Fibroblast of the aortic adventitia (primary cell): ENCODE data around the gene WFDC9. TPM values are rescaled to one million over a fixed set of nuclear protein-coding genes. Genes with fewer than 3 reads are reported as not detected.
"Not testable (repeated sequence)": the region's sequence is repeated elsewhere in the genome, so short reads cannot be mapped to it uniquely, and the experiment has no call there.

ENCODE experiments used
- DNase-seq: peaks from one replicate; pipeline ENCODE4 v3.0.0-alpha.2; 2010; ENCODE audit warnings: low read depth
- H3K4me3 ChIP-seq: 2 replicates; pipeline ENCODE4 v1.5.1; 2011; ENCODE audit warnings: low read depth, mild to moderate bottlenecking, control low read depth, low read length, moderate library complexity
- total RNA-seq: library from RNA; depleted of rRNA; stranded (reverse); fragments of >200 nt; gene quantifications from 2 replicates; pipeline ENCODE4 v1.2.3, GENCODE V29; 2012; ENCODE audit warnings: low replicate concordance
- TF ChIP-seq, protein P1 (sequence below): IDR thresholded peaks from 2 replicates; pipeline ENCODE4 v1.5.1; 2011; ENCODE audit warnings: mild to moderate bottlenecking, low read length, control low read depth, inconsistent platforms; ENCODE audit not compliant: insufficient read depth

Gene WFDC9
- total RNA-seq: not detected in 2 replicates

DNA sequence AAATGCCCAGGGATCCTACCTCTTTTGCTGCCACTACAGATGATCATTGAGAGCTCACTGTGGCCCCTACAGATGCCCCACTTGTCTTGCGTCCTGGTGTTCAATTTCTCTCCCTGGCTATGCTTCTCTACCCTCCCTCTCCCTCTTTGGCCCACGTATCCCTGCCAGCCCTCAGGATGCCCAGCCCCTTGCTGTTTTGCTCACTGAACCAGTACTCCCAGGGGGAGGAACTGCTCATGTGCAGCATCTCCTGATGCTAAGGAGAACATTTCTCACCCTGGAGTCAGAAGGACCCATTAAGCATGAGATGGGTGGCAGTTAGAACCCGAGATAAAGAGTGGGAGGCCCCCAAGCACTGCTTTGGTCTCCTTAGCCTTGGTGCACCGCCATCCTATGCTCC, at the start of gene WFDC9:
WFDC9 (minus strand) TSS at position 101 of the 400 bp plus-strand sequence. CDS start 21,103 bp downstream, outside the sequence.
- TF ChIP-seq, protein P1, sequence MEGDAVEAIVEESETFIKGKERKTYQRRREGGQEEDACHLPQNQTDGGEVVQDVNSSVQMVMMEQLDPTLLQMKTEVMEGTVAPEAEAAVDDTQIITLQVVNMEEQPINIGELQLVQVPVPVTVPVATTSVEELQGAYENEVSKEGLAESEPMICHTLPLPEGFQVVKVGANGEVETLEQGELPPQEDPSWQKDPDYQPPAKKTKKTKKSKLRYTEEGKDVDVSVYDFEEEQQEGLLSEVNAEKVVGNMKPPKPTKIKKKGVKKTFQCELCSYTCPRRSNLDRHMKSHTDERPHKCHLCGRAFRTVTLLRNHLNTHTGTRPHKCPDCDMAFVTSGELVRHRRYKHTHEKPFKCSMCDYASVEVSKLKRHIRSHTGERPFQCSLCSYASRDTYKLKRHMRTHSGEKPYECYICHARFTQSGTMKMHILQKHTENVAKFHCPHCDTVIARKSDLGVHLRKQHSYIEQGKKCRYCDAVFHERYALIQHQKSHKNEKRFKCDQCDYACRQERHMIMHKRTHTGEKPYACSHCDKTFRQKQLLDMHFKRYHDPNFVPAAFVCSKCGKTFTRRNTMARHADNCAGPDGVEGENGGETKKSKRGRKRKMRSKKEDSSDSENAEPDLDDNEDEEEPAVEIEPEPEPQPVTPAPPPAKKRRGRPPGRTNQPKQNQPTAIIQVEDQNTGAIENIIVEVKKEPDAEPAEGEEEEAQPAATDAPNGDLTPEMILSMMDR: no peak
- DNase-seq: no peak
- H3K4me3 ChIP-seq: no peak within 1 kb of the TSS

DNA sequence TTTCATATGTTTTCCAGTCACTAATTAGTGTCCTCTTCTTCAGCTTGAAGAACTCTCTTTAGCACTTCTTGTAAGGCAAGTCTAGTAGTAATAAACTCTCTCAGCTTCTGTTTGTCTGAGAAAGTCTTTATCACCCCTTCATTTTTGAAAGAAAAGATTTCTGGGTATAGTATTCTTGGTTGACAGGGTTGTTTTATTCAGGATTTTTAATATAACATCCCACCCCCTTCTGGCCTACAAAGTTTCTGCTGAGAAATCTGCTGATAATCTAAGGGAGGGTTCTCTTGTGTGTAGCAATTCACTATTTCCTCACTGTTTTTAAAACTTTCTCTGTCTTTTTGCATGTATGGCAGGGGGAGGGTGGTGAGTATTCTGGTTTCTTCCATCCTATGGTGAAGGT, 48.6 kb upstream of the WFDC9 start:
- TF ChIP-seq, protein P1: no peak
- no peak for DNase-seq
- H3K4me3 ChIP-seq: no peak overlapping the region

DNA sequence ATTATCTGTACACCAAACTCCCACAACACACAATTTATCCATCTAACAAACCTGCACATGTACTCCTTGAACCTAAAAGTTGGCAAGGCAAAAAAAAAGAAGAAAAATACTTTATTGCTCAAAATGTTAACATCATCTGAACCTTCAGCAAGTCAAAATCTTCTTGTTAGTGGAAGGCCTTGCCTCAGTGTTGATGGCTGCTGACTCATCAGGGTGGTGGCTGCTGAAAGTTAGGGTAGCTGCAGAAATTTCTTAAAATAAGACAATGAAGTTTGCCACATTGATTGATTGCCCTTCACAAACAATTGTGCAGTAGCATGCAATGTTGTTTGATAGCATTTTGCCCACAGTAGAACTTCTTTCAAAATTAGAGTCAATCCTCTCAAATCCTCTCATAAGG, 41.7 kb upstream of the WFDC9 start:
- DNase-seq: no peak
- no peak overlapping the region for H3K4me3 ChIP-seq
- TF ChIP-seq, protein P1: no peak

DNA sequence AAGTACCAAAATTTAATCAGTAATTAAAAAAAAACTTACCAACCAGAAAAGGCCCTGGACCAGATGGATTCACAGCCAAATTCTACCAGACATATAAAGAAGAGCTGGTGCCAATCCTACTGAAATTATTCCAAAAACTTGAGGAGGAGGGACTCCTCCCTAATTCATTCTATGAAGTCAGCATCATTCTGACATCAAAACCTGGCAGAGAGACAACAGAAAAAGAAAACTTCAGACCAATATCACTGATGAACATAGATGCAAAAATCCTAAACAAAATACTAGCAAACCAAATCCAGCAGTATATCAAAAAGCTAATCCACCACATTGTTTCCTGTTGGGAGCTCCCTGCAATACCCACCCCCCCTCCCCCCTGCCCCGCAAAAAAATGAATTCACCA, 39.1 kb upstream of the WFDC9 start, which contains the start of gene WFDC11:
WFDC11 (minus strand) TSS at position 101 of the 400 bp plus-strand sequence. CDS start 19,639 bp downstream, outside the sequence.
- H3K4me3 ChIP-seq: no peak within 1 kb of the TSS
- TF ChIP-seq, protein P1: no peak
- no peak for DNase-seq

DNA sequence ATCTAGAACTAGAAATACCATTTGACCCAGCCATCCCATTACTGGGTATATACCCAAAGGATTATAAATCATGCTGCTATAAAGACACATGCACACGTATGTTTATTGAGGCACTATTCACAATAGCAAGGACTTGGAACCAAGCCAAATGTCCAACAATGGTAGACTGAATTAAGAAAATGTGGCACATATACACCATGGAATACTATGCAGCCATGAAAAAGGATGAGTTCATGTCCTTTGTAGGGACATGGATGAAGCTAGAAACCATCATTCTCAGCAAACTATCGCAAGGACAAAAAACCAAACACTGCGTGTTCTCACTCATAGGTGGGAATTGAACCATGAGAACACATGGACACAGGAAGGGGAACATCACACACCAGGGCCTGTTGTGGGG, 26.0 kb upstream of the WFDC9 start:
- H3K4me3 ChIP-seq, DNase-seq: not testable (repeated sequence)

DNA sequence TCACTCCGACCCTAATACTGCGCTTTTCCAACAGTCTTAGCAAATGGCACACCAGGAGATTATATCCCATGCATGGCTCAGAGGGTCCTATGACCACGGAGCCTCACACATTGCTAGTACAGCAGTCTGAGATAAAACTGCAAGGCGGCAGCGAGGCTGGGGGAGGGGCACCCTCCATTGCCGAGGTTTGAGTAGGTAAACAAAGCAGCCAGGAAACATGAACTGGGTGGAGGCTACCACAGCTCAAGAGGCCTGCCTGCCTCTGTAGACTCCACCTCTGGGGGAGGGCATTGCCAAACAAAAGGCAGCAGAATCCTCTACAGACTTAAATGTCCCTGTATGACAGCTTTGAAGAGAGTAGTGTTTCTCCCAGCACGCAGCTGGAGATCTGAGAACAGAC, 20.6 kb upstream of the WFDC9 start:
- DNase-seq, H3K4me3 ChIP-seq: not testable (repeated sequence)

DNA sequence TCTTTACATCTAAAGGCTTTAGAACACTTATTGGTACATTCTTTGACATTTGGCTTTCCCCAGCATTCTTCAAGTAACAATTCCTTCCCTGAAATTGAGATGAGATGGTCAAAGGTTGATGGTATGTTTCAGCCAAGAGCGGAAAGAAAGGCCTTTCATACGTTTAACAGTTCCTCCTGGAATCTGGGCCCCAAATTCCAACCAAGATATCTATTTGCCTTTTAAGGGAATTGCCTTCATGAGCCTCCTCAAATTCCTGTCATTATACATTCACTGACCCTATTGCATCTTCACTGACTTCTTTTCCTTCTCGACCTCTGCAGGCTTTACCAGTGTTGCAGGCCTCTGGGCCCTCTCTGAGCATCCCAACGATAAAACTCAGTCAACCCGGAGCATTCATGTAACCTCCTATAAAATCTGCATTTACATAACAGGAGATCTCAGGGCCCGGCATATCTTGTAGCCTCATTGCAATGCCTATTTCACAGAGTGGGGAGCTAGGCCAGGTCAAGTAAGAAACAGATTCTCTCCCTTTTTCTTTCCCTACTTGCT, 18.3 kb upstream of the WFDC9 start:
- DNase-seq: no peak
- TF ChIP-seq, protein P1: no peak
- H3K4me3 ChIP-seq: no peak overlapping the region

DNA sequence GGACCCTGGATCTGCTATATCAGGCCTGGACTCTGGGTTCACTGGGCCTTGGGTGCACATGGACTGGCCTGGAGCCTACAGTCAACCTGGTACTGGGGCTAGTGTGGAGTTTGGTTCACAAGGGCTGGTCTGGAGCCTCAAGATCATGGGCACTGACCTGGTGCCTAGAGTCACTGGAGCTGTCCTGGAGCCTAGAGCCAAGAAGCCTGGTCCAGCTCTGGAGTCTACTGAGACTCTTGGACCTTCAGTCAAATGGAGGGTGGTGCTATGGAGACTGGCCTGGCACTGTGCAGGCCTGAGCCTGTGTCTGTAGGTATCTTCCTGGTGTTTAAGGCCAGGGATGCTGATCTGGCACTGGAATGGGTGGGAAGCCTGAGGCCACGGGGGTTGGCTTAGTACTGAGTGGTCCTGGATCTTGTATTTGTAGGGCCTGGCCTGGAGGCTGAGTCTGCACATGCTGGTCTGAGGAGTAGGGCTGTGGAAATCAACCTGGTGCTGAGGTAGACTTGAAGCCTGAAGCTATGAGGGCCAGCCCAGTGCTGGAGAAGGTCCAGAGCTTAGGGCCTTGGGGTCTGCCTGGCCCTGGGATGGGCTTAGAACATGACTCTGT, 16.5 kb upstream of the WFDC9 start:
- TF ChIP-seq, protein P1: no peak
- no peak for DNase-seq
- H3K4me3 ChIP-seq: no peak overlapping the region
